Cardiac muscle cell (in vitro differentiated cells and primary cell): ENCODE data around the gene RASSF5. TPM values are rescaled to one million over a fixed set of nuclear protein-coding genes. Genes with fewer than 3 reads are reported as not detected.

Source experiments
- DNase-seq, 2 donors: peaks; one replicate each; pipeline versions ENCODE4 v3.0.0 to v3.0.0-alpha.2; 2010 to 2017; ENCODE audit warnings: low read depth in 1 of 2, low spot score in 1 of 2
- H3K27ac ChIP-seq: fragments of 200-600 bp; sonication (generic); 2 replicates; pipeline ENCODE4 v1.5.1; 2016
- H3K27me3 ChIP-seq: fragments of 200-600 bp; sonication (generic); 2 replicates; pipeline ENCODE4 v1.6.0; 2016; ENCODE audit warnings: control low read depth
- H3K36me3 ChIP-seq: fragments of 200-600 bp; sonication (generic); 2 replicates; pipeline ENCODE4 v1.5.1; 2016; ENCODE audit warnings: control low read depth
- H3K4me1 ChIP-seq: fragments of 200-600 bp; sonication (generic); 2 replicates; pipeline ENCODE4 v1.8.1; 2017; ENCODE audit warnings: low read depth, mild to moderate bottlenecking, mixed run types
- H3K4me3 ChIP-seq: fragments of 200-600 bp; sonication (generic); 2 replicates; pipeline ENCODE4 v1.5.1; 2016; ENCODE audit warnings: mild to moderate bottlenecking
- H3K9me3 ChIP-seq: fragments of 200-600 bp; sonication (generic); 2 replicates; pipeline ENCODE4 v1.5.1; 2017; ENCODE audit warnings: low read depth, mild to moderate bottlenecking, control low read depth
- CTCF ChIP-seq: IDR thresholded peaks from 2 replicates; pipeline ENCODE4 v1.5.1; 2012; ENCODE audit warnings: low read depth, mild to moderate bottlenecking, low read length
- polyA plus RNA-seq: library from polyadenylated mRNA; unstranded; fragments of >200 nt; fragmentation: Nextera tagmentation; extraction: Ambion mirVana; gene quantifications from 2 replicates; pipeline ENCODE4 v1.2.1, GENCODE V29; 2016
- total RNA-seq: library from RNA; depleted of rRNA; stranded (reverse); fragments of >200 nt; gene quantifications from 2 replicates; pipeline ENCODE4 v1.2.3, GENCODE V29; 2016

Gene RASSF5
- total and polyA plus RNA-seq, 2 experiments from 2014 or later: 40.9 to 50.7 TPM

- no peaks in the 10 kb centered on the region for H3K9me3 ChIP-seq
- DNase-seq: no peak
- H3K36me3 ChIP-seq: no peaks in the 10 kb centered on the region
- no peak for TF ChIP-seq CTCF
- peaks cover 38% of the 10 kb centered on the region for H3K4me1 ChIP-seq
- H3K27ac ChIP-seq: peak overlapping the region; percentile 43
- H3K4me3 ChIP-seq: no peak overlapping the region
- H3K27me3 ChIP-seq: no peaks in the 10 kb centered on the region
Measured at GRCh38 chr1:206512851-206513180, 5.5 kb downstream of the RASSF5 start.

GRCh38 chr1:206513312-206514111 is 6.2 kb downstream of the RASSF5 start:
- peak in 1 of 2 donors; percentile 92 for DNase-seq
- H3K27me3 ChIP-seq: no peaks in the 10 kb centered on the region
- no peaks in the 10 kb centered on the region for H3K36me3 ChIP-seq
- peaks cover 45% of the 10 kb centered on the region for H3K4me1 ChIP-seq
- TF ChIP-seq CTCF: no peak
- no peak overlapping the region for H3K4me3 ChIP-seq
- peak overlapping the region; percentile 34 for H3K27ac ChIP-seq
- no peaks in the 10 kb centered on the region for H3K9me3 ChIP-seq

GRCh38 chr1:206514813-206515387 is 7.6 kb downstream of the RASSF5 start:
- H3K27ac ChIP-seq: no peak overlapping the region
- no peaks in the 10 kb centered on the region for H3K27me3 ChIP-seq
- TF ChIP-seq CTCF: no peak
- DNase-seq: no peak
- no peaks in the 10 kb centered on the region for H3K36me3 ChIP-seq
- no peak overlapping the region for H3K4me3 ChIP-seq
- H3K4me1 ChIP-seq: peaks cover 58% of the 10 kb centered on the region
- no peaks in the 10 kb centered on the region for H3K9me3 ChIP-seq

- H3K4me3 ChIP-seq: no peak overlapping the region
- TF ChIP-seq CTCF: no peak
Measured at GRCh38 chr1:206516728-206516990, 9.3 kb downstream of the RASSF5 start.

GRCh38 chr1:206517784-206518183 is 10.5 kb downstream of the RASSF5 start:
- Histone ChIP-seq H3K4me3 (no peak overlapping the region), H3K9me3 (no peaks in the 10 kb centered on the region), H3K27me3 (no peaks in the 10 kb centered on the region), H3K36me3 (no peaks in the 10 kb centered on the region), H3K27ac (peak overlapping the region; percentile 85), H3K4me1 (peaks cover 69% of the 10 kb centered on the region)
- TF ChIP-seq CTCF: no peak
- DNase-seq: peak in 1 of 2 donors; percentile 36

More at GRCh38 chr1:206516728-206516990, 9.3 kb downstream of the RASSF5 start:
- no peak for DNase-seq
- Histone ChIP-seq H3K9me3 (no peaks in the 10 kb centered on the region), H3K27ac (no peak overlapping the region), H3K27me3 (no peaks in the 10 kb centered on the region), H3K36me3 (no peaks in the 10 kb centered on the region), H3K4me1 (peaks cover 69% of the 10 kb centered on the region)
